Nephron (organoid): Measurements from ENCODE around the gene BABAM2.

Source experiments
- H3K27ac Mint-ChIP-seq, 3 experiments: 2 replicates each; pipeline ENCODE4 v1.8.0; 2020; ENCODE audit warnings: mixed read lengths in 3 of 3, mild to moderate bottlenecking in 2 of 3, moderate library complexity in 1 of 3
- H3K27me3 Mint-ChIP-seq: 2 replicates; pipeline ENCODE4 v1.8.0; 2021; ENCODE audit warnings: low read depth, mild to moderate bottlenecking, moderate library complexity, mixed read lengths
- H3K36me3 Mint-ChIP-seq: 2 replicates; pipeline ENCODE4 v1.8.0; 2020; ENCODE audit warnings: low read depth, mixed read lengths
- H3K4me1 Mint-ChIP-seq: 2 replicates; pipeline ENCODE4 v1.8.0; 2020; ENCODE audit warnings: mixed read lengths
- H3K4me3 Mint-ChIP-seq, 3 experiments: 2 replicates each; pipeline ENCODE4 v1.8.0; 2020; ENCODE audit warnings: mild to moderate bottlenecking in 3 of 3, mixed read lengths in 3 of 3, moderate library complexity in 2 of 3
- H3K9me3 Mint-ChIP-seq: 2 replicates; pipeline ENCODE4 v1.8.0; 2020; ENCODE audit warnings: mixed read lengths
- CTCF ChIP-seq, 3 experiments: fragments of 200-600 bp; sonication (generic); IDR thresholded peaks; one replicate each; pipeline ENCODE4 v1.5.0; 2021; ENCODE audit warnings: antibody characterized with exemption in 3 of 3; ENCODE audit not compliant: unreplicated experiment in 3 of 3

The BABAM2 gene

DNA sequence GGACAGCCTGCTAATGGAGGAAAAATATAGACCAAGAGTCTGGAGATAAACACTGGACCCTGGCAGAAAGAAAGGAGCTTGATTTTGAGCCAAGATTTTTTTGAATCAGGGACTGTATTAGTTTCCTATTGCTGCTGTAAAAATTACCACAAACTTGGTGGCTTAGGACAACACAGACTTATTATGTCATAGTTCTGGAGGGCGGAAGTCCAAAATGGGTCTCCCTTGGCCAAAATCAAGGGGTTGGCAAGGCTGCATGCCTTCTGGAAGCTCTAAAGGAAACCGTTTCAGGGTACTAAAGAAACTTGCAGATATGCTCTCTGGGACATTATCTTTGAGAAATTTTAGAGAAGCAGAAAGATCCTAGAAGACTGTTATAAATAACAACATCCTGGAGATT is 140.1 kb downstream of the BABAM2 start:
- Mint-ChIP-seq H3K9me3 (peaks cover 4% of the 10 kb centered on the region), H3K4me3 (no peak overlapping the region), H3K27me3 (no peaks in the 10 kb centered on the region), H3K36me3 (peaks cover 23% of the 10 kb centered on the region), H3K4me1 (peaks cover 8% of the 10 kb centered on the region), H3K27ac (peak overlapping the region in 1 of 3 experiments; percentile 5)
- no peak for TF ChIP-seq CTCF (IDR thresholded peaks at IDR 0.05; ENCODE audit: unreplicated experiment in 3 of 3)

DNA sequence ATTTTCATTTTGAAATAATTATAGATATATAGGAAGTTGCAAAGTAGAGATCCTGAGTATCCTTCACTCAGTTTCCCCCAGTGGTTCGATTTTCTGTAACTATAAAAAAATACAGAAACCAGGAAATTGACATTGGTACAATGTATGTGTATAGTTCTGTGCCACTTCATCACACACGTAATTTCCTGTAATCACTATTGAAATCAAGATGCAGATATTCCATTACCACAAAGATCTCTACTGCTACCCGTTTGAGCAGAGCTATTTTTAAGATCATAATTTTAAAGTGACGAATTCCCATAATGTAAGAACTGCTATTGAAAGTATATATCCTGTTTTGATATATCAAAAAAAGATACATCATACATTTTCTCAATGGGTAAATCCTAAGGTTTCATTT is 142.3 kb downstream of the BABAM2 start:
- peaks cover 8% of the 10 kb centered on the region for H3K4me1 Mint-ChIP-seq
- no peak for TF ChIP-seq CTCF (IDR thresholded peaks at IDR 0.05; ENCODE audit: unreplicated experiment in 3 of 3)
- H3K27me3 Mint-ChIP-seq, result no peaks in the 10 kb centered on the region
- no peak overlapping the region for H3K27ac Mint-ChIP-seq
- H3K4me3 Mint-ChIP-seq, result no peak overlapping the region
- peaks cover 4% of the 10 kb centered on the region for H3K36me3 Mint-ChIP-seq
- no peaks in the 10 kb centered on the region for H3K9me3 Mint-ChIP-seq

DNA sequence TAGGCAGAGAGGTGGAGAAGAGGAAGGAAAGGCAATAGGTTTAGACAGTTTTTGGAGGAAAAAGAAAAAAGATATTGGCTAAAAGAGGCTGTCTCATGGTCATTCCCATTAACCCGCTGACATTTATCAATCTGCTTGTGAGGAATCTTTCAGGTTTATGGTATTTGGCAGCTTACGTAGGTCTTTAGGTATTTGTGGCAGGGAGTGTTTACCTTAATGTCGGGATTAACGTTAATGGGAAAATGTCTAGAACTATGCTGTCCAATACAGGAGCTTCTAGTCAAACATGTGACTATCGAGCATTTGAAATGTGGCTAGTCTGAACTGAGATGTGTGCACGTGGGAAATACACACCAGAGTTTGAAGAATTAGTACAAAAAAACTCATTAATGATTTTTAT is 144.2 kb downstream of the BABAM2 start:
- Mint-ChIP-seq H3K27me3 (no peaks in the 10 kb centered on the region), H3K4me1 (peaks cover 8% of the 10 kb centered on the region), H3K27ac (no peak overlapping the region), H3K36me3 (no peaks in the 10 kb centered on the region), H3K9me3 (no peaks in the 10 kb centered on the region), H3K4me3 (no peak overlapping the region)
- no peak for TF ChIP-seq CTCF (IDR thresholded peaks at IDR 0.05; ENCODE audit: unreplicated experiment in 3 of 3)

- Mint-ChIP-seq H3K27me3 (no peaks in the 10 kb centered on the region), H3K27ac (no peak overlapping the region)
- TF ChIP-seq CTCF (IDR thresholded peaks at IDR 0.05; ENCODE audit: unreplicated experiment in 3 of 3), result no peak
Measured at GRCh38 chr2:28035163-28035690, 144.7 kb downstream of the BABAM2 start.

DNA sequence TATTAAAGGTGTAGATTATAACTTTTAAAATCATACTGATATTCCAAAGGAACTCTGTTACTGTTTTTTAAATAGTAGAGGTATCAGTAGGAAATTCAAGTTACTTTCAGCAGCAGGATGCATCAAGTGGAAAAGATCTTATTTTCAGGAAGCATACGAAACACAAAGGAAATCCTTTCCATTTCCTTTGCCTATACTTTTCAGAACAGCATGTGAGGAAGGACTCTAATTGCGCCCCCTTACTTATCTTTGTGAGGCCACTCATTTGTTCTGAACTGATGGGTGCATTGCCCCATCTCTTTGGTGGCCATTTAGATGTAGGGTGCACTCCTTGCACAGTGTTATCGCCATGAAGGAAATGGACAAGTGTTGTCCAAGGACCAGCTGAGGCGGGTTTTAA is 145.3 kb downstream of the BABAM2 start:
- TF ChIP-seq CTCF (IDR thresholded peaks at IDR 0.05; ENCODE audit: unreplicated experiment in 3 of 3), result no peak
- Mint-ChIP-seq H3K36me3 (no peaks in the 10 kb centered on the region), H3K4me1 (peaks cover under 1% of the 10 kb centered on the region), H3K4me3 (no peak overlapping the region), H3K27ac (no peak overlapping the region), H3K9me3 (no peaks in the 10 kb centered on the region), H3K27me3 (no peaks in the 10 kb centered on the region)

More at GRCh38 chr2:28035163-28035690, 144.7 kb downstream of the BABAM2 start:
- Mint-ChIP-seq H3K9me3 (no peaks in the 10 kb centered on the region), H3K4me1 (peaks cover 6% of the 10 kb centered on the region), H3K4me3 (no peak overlapping the region), H3K36me3 (no peaks in the 10 kb centered on the region)

DNA sequence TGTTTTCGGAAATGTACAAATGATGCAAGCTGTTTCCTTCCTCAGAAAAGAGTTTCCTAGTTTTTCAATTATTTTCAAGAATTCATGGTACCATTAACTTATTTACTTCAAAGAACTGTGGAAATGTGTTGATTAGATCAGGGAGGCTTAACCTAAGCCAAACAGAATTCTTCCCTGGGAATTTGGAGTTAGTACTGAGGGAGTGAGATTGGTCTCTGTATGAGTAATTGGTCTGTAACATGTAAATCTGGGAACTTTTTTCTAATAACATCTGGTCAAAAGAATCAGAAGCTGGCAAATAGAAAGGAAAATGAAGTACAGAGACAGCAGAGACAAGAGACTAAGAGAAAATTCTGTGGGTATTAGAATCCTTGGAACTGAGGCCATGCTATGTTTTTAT is 145.8 kb downstream of the BABAM2 start:
- Mint-ChIP-seq H3K27ac (no peak overlapping the region), H3K9me3 (no peaks in the 10 kb centered on the region), H3K4me3 (no peak overlapping the region), H3K4me1 (no peaks in the 10 kb centered on the region), H3K27me3 (no peaks in the 10 kb centered on the region), H3K36me3 (no peaks in the 10 kb centered on the region)
- no peak for TF ChIP-seq CTCF (IDR thresholded peaks at IDR 0.05; ENCODE audit: unreplicated experiment in 3 of 3)
